Subcutaneous adipose tissue (tissue), 4 donors: Measurements from ENCODE around the gene TECR. TPM values are rescaled to one million over a fixed set of nuclear protein-coding genes. Genes with fewer than 3 reads are reported as not detected.

Experiments
- total RNA-seq, 4 donors: library from RNA; depleted of rRNA; stranded (reverse); fragments of >200 nt; gene quantifications; one replicate each; pipeline ENCODE4 v1.1.0, GENCODE V29; 2016
- TF ChIP-seq, protein P1 (sequence below): fragments of 450-650 bp; IDR thresholded peaks from one replicate; pipeline ENCODE4 v1.5.1; 2016; ENCODE audit warnings: low read depth, mild to moderate bottlenecking, control low read depth, antibody characterized with exemption, moderate library complexity

Gene TECR
- total RNA-seq, 4 donors from 2014 or later = 36.8 to 86.7 (median 62.4) TPM

DNA sequence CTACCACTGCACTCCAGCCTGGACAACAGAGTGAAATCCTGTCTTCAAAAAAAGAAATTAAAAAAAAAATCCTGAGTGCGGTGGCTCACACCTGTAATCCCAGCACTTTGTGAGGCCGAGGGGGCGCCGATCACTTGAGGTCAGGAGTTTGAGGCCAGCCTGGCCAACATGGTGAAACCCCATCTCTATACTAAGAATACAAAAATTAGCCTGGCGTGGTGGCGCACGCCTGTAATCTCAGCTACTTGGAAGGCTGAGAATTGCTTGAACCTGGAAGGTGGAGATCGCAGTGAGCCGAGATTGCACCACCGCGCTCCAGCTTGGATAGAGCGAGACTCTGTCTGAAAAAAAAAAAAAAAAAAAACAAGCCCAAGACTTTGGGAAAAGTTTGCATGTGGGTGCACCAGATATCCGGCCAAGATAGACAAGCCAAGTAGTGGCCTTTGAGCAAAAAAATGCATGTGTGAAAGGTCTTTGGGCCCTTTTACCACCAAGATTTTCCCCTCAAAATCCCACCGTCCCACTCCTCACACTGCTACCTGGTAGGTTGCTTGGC lies 16.9 kb upstream of the TECR start:
- TF ChIP-seq, protein P1, sequence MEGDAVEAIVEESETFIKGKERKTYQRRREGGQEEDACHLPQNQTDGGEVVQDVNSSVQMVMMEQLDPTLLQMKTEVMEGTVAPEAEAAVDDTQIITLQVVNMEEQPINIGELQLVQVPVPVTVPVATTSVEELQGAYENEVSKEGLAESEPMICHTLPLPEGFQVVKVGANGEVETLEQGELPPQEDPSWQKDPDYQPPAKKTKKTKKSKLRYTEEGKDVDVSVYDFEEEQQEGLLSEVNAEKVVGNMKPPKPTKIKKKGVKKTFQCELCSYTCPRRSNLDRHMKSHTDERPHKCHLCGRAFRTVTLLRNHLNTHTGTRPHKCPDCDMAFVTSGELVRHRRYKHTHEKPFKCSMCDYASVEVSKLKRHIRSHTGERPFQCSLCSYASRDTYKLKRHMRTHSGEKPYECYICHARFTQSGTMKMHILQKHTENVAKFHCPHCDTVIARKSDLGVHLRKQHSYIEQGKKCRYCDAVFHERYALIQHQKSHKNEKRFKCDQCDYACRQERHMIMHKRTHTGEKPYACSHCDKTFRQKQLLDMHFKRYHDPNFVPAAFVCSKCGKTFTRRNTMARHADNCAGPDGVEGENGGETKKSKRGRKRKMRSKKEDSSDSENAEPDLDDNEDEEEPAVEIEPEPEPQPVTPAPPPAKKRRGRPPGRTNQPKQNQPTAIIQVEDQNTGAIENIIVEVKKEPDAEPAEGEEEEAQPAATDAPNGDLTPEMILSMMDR = no peak

DNA sequence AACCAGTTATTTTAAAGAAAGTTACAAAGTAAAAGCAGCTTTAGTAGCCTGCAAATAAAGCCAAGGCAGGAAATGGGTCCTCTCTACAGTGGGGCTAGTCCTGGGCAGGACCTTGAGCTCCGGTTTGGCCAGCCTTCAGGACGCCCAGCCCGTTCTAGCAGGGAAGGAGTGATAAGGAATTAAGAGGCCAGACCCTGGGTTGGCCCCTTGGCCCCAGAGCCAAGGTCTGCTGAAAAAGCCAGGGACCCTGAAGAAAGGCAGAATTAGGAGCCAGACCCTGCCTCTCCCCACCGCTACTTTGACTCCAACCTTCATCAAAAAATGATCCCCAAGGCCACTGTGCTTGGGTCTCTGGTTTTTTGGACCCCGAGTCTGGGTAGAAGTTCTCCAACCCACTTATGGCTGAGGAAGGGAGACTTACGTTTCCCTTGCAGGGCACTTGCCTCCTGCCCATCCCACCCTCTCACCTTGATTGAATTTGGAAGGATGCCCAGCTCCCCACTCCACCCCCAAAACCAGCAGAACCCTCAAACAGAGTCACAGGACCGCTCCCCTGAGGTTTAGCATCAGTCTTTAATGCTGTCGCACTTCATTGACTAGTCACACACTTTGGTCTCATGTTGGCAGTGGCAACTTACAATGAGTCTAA lies 15.1 kb upstream of the TECR start:
- TF ChIP-seq, protein P1 = no peak

DNA sequence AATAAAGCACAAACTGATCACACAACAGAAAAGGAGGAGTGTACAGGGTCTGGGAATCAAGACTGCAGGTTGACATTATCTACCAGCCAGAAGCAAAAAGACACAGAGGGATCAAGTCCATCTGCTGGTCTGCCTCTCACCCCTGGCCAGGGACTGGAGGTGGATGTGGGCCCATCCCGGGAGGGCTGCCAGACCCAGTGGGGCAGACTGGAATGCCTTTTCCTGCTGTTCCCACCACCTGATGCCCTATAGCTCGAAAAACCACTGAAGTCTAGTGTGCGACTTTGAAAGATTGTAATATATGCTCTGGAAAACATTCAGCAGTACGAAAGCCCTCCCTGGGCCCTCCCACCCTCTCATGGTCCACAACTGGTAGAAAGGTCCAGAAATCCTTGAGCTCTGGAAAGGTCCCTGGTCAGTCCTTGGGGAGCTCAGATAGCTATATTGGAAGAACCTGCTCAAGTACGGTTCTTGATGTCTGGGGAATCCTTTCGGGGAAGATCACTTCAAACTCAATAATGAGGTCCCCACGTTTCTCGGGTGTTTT lies 13.8 kb upstream of the TECR start:
- TF ChIP-seq, protein P1 = no peak

DNA sequence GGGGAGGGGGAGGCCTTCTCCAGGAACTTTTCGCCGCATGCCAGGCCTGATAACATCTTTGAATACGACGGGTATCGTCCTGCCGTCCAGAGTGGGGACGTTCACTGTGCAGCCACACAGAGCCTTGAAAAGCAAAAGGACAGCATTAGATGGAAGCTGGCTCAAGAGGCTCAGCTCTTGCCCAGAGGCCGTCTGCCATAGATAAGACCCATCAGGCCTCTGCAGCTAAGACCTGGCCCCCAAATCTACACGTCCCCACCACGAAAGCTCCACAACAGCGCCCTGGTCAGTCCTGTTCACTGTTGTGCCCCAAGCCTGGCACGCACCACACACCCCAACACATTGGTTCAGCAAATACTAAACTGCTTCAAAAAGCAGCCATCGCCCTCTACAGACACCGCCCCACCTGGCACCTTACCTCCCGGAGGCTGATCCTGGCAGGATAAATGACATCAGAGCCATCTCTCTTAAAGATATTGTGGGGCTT lies 13.3 kb upstream of the TECR start:
- TF ChIP-seq, protein P1 = no peak

DNA sequence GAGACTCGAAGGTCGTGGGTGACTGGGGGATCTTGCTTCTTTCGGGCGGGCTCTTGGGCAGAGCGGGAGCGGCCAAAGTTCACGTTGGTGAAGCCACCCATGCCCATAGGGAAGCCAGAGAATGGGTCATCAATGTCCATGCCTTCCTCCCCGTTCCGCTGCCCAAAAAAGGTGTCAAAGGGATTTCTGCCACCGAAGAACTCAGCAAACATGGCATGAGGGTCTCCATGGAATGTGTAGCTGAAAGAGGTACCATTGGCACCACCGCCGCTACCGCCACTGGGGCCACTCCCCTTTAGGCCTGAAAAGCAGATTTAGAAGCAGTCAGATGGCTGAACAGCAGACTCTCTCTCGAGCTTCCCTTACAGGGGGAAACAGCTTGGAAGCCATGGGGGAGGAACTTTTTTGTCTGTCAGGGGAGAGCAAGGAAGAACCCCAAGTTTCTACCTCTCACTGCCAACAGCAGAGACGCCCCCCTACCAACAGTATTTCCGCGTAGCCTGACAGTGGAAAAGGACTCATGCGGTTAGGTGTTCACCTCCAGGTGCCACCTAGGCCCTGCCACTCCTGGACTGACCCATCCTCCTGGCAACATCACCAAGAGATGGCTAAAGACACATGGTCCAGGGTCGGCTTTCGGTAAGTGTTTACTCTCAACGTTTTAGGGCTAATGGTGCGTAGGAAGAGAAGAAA lies 12.5 kb upstream of the TECR start:
- TF ChIP-seq, protein P1 = no peak

DNA sequence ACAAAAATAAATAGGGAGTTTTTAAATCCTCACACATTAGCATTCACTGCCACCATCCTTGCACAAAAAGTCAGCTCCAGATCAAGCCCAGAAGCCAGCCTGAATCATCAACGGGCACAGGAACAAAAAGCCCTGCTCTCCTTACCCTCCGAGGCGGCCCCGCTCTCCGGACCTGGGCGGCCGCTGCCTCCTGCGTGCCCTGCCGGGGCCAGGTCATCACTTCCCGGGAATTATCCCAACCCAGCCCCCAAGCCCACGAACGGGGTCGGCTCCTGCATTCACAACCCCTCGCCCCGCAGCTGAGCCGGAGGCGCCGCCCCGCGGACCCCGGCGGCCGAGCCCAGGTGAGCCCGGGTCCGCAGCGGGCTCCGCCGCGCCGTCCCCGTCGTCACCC lies 12.0 kb upstream of the TECR start:
- TF ChIP-seq, protein P1 = no peak
